ENCODE measurements around the gene NDUFB1.

Gene NDUFB1

GRCh38 chr14:92154283-92154942 lies 32.9 kb upstream of the NDUFB1 start:
- Histone ChIP-seq H4K91ac (ENCODE audit: low read depth, low read length) (no peak overlapping the region), H2BK5ac (ENCODE audit: low read depth, low read length, poor library complexity) (no peak overlapping the region), H3K36me3 (ENCODE audit: control insufficient read depth in 1 of 2, insufficient read depth in 2 of 2, low read length in 2 of 2) (peaks cover 13 to 27% of the 10 kb centered on the region in 2 experiments), H4K12ac (ENCODE audit: low read depth, low read length) (no peak overlapping the region), H3K79me2 (ENCODE audit: control insufficient read depth, insufficient read depth, low read length, poor library complexity) (no peaks in the 10 kb centered on the region), H2BK120ac (ENCODE audit: insufficient read depth, low read length, poor library complexity) (no peak overlapping the region), H2BK12ac (ENCODE audit: low read length) (no peak overlapping the region), H3K18ac (ENCODE audit: low read length) (no peak overlapping the region), H3K9ac (ENCODE audit: low read length) (no peak overlapping the region), H3K14ac (ENCODE audit: low read length) (no peak overlapping the region), H3K79me1 (ENCODE audit: low read length) (no peaks in the 10 kb centered on the region), H3K4me3 (ENCODE audit: low read depth, low read length) (no peak overlapping the region), H4K8ac (ENCODE audit: low read depth, low read length) (no peak overlapping the region), H2AFZ (ENCODE audit: insufficient read depth, low read length, poor library complexity) (no peak overlapping the region), H3K27ac (ENCODE audit: low read depth, low read length) (no peak overlapping the region), H3K4ac (ENCODE audit: low read depth, low read length) (no peak overlapping the region), H2AK5ac (ENCODE audit: low read length) (no peak overlapping the region), H3K9me3 (ENCODE audit: insufficient read depth, low read depth, low read length) (no peaks in the 10 kb centered on the region), H3K23ac (ENCODE audit: low read length) (no peak overlapping the region), H3K4me1 (ENCODE audit: control insufficient read depth in 1 of 2, insufficient read depth in 2 of 2, low read length in 2 of 2) (no peaks in the 10 kb centered on the region), H3K4me2 (ENCODE audit: low read length) (no peak overlapping the region), H3K27me3 (ENCODE audit: insufficient read depth, low read length) (no peaks in the 10 kb centered on the region)
- DNase-seq: no peak
- 100% methylated on average over 1 of the region's 3 CpGs for WGBS (ENCODE audit: extremely low coverage, insufficient coverage, insufficient read length)

- Histone ChIP-seq H2BK120ac (ENCODE audit: insufficient read depth, low read length, poor library complexity) (no peak overlapping the region), H2BK12ac (ENCODE audit: low read length) (no peak overlapping the region), H3K79me2 (ENCODE audit: control insufficient read depth, insufficient read depth, low read length, poor library complexity) (no peaks in the 10 kb centered on the region), H3K18ac (ENCODE audit: low read length) (no peak overlapping the region), H3K9ac (ENCODE audit: low read length) (no peak overlapping the region), H3K4me2 (ENCODE audit: low read length) (no peak overlapping the region), H2BK5ac (ENCODE audit: low read depth, low read length, poor library complexity) (no peak overlapping the region), H4K12ac (ENCODE audit: low read depth, low read length) (no peak overlapping the region), H3K36me3 (ENCODE audit: control insufficient read depth in 1 of 2, insufficient read depth in 2 of 2, low read length in 2 of 2) (peaks cover 13 to 26% of the 10 kb centered on the region in 2 experiments), H3K4me1 (ENCODE audit: control insufficient read depth in 1 of 2, insufficient read depth in 2 of 2, low read length in 2 of 2) (no peaks in the 10 kb centered on the region), H3K27me3 (ENCODE audit: insufficient read depth, low read length) (no peaks in the 10 kb centered on the region), H3K23ac (ENCODE audit: low read length) (no peak overlapping the region), H3K14ac (ENCODE audit: low read length) (no peak overlapping the region), H2AK5ac (ENCODE audit: low read length) (no peak overlapping the region), H3K4ac (ENCODE audit: low read depth, low read length) (no peak overlapping the region), H4K8ac (ENCODE audit: low read depth, low read length) (no peak overlapping the region), H2AFZ (ENCODE audit: insufficient read depth, low read length, poor library complexity) (no peak overlapping the region), H3K79me1 (ENCODE audit: low read length) (no peaks in the 10 kb centered on the region), H3K4me3 (ENCODE audit: low read depth, low read length) (no peak overlapping the region), H4K91ac (ENCODE audit: low read depth, low read length) (no peak overlapping the region), H3K27ac (ENCODE audit: low read depth, low read length) (no peak overlapping the region), H3K9me3 (ENCODE audit: insufficient read depth, low read depth, low read length) (no peaks in the 10 kb centered on the region)
- no CpG with 5 or more reads among the region's 1 CpG for WGBS (ENCODE audit: extremely low coverage, insufficient coverage, insufficient read length)
- no peak for DNase-seq
These were observed 32.1 kb upstream of the NDUFB1 start for GRCh38 chr14:92153581-92153980.

DNA sequence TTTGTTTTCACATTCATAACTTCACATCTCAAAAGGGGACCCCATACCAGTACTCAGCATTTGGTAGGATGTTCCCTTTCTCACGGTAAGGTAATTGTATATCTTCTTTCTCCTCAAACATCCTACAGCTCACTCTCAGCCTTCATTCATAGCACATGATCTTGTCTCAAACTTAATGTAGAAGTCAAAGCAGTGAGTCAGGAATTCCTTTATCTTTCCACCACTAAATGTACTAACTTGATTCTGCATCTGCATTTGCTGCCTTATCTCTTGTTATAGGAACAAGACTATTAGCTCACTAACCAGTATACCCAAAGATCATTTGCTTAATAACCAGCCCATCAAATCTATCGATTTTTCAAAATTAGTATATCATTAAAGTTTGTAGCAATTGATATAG lies 23.2 kb upstream of the NDUFB1 start:
- WGBS (ENCODE audit: extremely low coverage, insufficient coverage, insufficient read length): no CpG with 5 or more reads among the region's 2 CpGs
- H2AFZ ChIP-seq (ENCODE audit: insufficient read depth, low read length, poor library complexity): no peak overlapping the region
- H4K91ac ChIP-seq (ENCODE audit: low read depth, low read length): no peak overlapping the region
- no peak overlapping the region for H3K4me3 ChIP-seq (ENCODE audit: low read depth, low read length)
- H3K27ac ChIP-seq (ENCODE audit: low read depth, low read length): no peak overlapping the region
- no peak overlapping the region for H3K18ac ChIP-seq (ENCODE audit: low read length)
- H4K12ac ChIP-seq (ENCODE audit: low read depth, low read length): no peak overlapping the region
- no peak overlapping the region for H4K8ac ChIP-seq (ENCODE audit: low read depth, low read length)
- no peaks in the 10 kb centered on the region for H3K4me1 ChIP-seq (ENCODE audit: control insufficient read depth in 1 of 2, insufficient read depth in 2 of 2, low read length in 2 of 2)
- H2BK120ac ChIP-seq (ENCODE audit: insufficient read depth, low read length, poor library complexity): no peak overlapping the region
- no peak overlapping the region for H2BK12ac ChIP-seq (ENCODE audit: low read length)
- no peaks in the 10 kb centered on the region for H3K79me2 ChIP-seq (ENCODE audit: control insufficient read depth, insufficient read depth, low read length, poor library complexity)
- no peak overlapping the region for H3K9ac ChIP-seq (ENCODE audit: low read length)
- peaks cover 20 to 33% of the 10 kb centered on the region in 2 experiments for H3K36me3 ChIP-seq (ENCODE audit: control insufficient read depth in 1 of 2, insufficient read depth in 2 of 2, low read length in 2 of 2)
- no peaks in the 10 kb centered on the region for H3K27me3 ChIP-seq (ENCODE audit: insufficient read depth, low read length)
- no peak for DNase-seq
- no peak overlapping the region for H2AK5ac ChIP-seq (ENCODE audit: low read length)
- no peaks in the 10 kb centered on the region for H3K9me3 ChIP-seq (ENCODE audit: insufficient read depth, low read depth, low read length)
- H3K79me1 ChIP-seq (ENCODE audit: low read length): no peaks in the 10 kb centered on the region
- no peak overlapping the region for H2BK5ac ChIP-seq (ENCODE audit: low read depth, low read length, poor library complexity)
- no peak overlapping the region for H3K14ac ChIP-seq (ENCODE audit: low read length)
- H3K4me2 ChIP-seq (ENCODE audit: low read length): no peak overlapping the region
- H3K23ac ChIP-seq (ENCODE audit: low read length): no peak overlapping the region
- no peak overlapping the region for H3K4ac ChIP-seq (ENCODE audit: low read depth, low read length)

DNA sequence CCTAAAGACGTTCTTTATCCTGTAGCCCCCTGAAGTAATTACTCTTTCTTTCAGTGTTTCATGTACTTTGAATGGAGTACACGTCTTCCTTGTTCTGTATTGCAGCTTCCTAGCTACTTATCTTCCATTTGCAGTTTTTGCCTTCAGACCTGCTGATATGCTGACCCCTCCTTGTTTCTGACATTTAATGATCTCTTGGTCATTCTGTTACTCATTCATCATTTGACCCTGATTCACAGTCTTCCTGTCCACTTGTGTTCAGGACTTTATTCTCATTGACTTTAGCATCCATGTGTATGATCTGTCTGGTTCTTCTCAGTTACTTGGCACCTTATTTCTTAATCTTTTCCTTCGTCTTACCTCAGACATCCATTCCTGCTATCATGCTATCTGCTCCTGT lies 22.5 kb upstream of the NDUFB1 start:
- H3K79me2 ChIP-seq (ENCODE audit: control insufficient read depth, insufficient read depth, low read length, poor library complexity): no peaks in the 10 kb centered on the region
- no CpG with 5 or more reads among the region's 3 CpGs for WGBS (ENCODE audit: extremely low coverage, insufficient coverage, insufficient read length)
- H3K18ac ChIP-seq (ENCODE audit: low read length): no peak overlapping the region
- no peak overlapping the region for H2BK5ac ChIP-seq (ENCODE audit: low read depth, low read length, poor library complexity)
- H2BK12ac ChIP-seq (ENCODE audit: low read length): no peak overlapping the region
- no peak overlapping the region for H4K8ac ChIP-seq (ENCODE audit: low read depth, low read length)
- no peak overlapping the region for H3K14ac ChIP-seq (ENCODE audit: low read length)
- H3K4ac ChIP-seq (ENCODE audit: low read depth, low read length): no peak overlapping the region
- no peaks in the 10 kb centered on the region for H3K4me1 ChIP-seq (ENCODE audit: control insufficient read depth in 1 of 2, insufficient read depth in 2 of 2, low read length in 2 of 2)
- H2AK5ac ChIP-seq (ENCODE audit: low read length): no peak overlapping the region
- H2BK120ac ChIP-seq (ENCODE audit: insufficient read depth, low read length, poor library complexity): no peak overlapping the region
- DNase-seq: no peak
- H3K79me1 ChIP-seq (ENCODE audit: low read length): no peaks in the 10 kb centered on the region
- no peak overlapping the region for H3K23ac ChIP-seq (ENCODE audit: low read length)
- no peak overlapping the region for H4K12ac ChIP-seq (ENCODE audit: low read depth, low read length)
- no peak overlapping the region for H2AFZ ChIP-seq (ENCODE audit: insufficient read depth, low read length, poor library complexity)
- H3K9ac ChIP-seq (ENCODE audit: low read length): no peak overlapping the region
- H4K91ac ChIP-seq (ENCODE audit: low read depth, low read length): no peak overlapping the region
- H3K36me3 ChIP-seq (ENCODE audit: control insufficient read depth in 1 of 2, insufficient read depth in 2 of 2, low read length in 2 of 2): peaks cover 21 to 33% of the 10 kb centered on the region in 2 experiments
- no peaks in the 10 kb centered on the region for H3K9me3 ChIP-seq (ENCODE audit: insufficient read depth, low read depth, low read length)
- no peak overlapping the region for H3K4me2 ChIP-seq (ENCODE audit: low read length)
- no peak overlapping the region for H3K27ac ChIP-seq (ENCODE audit: low read depth, low read length)
- no peak overlapping the region for H3K4me3 ChIP-seq (ENCODE audit: low read depth, low read length)
- H3K27me3 ChIP-seq (ENCODE audit: insufficient read depth, low read length): no peaks in the 10 kb centered on the region

Data from trophoblast cell (in vitro differentiated cells and primary cell).